ENCODE measurements around the gene SVOPL. TPM values are rescaled to one million over a fixed set of nuclear protein-coding genes. Genes with fewer than 3 reads are reported as not detected.
A peak's percentile ranks its signal among the peaks of the same experiment; 100 is the strongest.

The SVOPL gene
- total RNA-seq, 1 donor from 2014 or later: not detected

DNA sequence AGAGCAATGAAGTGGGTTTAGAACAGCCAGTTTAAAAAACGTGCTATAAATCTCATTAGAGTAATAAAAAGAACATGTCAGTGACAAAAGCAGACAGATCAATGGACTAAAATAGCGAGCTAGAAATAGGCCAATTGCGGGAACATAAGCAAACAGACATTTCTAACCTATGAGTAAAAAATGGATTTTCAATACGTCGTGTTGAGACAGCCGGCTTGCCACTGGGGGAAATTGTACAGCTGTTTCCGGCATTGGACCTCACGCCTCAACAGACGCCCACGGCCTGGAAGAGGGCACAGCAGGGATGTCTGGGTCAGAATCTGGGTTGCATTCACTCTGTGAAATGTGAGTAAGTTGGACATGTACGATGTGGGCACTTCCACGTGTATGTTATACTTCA lies 92.9 kb downstream of the SVOPL start:
- peak; percentile 5 to 58 for DNase-seq (ENCODE audit: low read depth in 2 of 2)

GRCh38 chr7:138607216-138608126 lies 93.7 kb downstream of the SVOPL start:
- DNase-seq (ENCODE audit: low read depth in 2 of 2): no peak

GRCh38 chr7:138606236-138606635 lies 94.9 kb downstream of the SVOPL start:
- no peak for DNase-seq (ENCODE audit: low read depth in 2 of 2)

DNA sequence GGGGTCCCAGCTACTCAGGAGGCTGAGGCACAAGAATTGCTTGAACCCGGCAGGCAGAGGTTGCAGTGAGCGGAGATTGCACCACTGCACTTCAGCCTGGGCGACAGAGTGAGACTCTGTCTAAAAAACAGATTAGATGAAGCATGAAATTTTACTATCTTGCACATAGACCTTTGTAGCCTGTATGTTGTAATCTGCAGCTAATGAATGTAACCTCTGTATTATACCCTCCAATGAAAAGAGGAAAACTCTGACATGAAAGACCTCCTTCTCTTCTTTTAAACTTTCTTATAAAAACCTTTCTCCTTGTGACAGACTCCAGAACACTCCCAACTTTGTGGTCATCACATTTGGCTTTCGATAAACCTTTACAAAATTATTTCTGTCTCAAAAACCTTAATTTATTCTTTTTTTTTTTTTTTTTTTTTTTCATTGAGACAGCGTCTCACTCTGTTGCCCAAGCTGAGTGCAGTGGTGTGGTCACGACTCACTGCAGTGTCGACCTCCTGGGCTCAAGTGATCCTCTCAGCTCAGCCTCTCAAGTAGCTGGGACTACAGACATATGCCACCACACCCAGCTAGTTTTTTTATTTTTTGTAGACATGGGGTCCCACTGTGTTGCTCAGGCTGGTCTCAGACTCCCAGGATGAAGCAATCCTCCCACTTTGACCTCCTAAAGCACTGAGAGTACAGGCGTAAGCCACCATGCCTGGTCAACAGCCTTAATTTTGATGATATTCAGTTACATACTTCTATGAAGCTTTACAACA lies 97.4 kb downstream of the SVOPL start:
- no peak for DNase-seq (ENCODE audit: low read depth in 2 of 2)

DNA sequence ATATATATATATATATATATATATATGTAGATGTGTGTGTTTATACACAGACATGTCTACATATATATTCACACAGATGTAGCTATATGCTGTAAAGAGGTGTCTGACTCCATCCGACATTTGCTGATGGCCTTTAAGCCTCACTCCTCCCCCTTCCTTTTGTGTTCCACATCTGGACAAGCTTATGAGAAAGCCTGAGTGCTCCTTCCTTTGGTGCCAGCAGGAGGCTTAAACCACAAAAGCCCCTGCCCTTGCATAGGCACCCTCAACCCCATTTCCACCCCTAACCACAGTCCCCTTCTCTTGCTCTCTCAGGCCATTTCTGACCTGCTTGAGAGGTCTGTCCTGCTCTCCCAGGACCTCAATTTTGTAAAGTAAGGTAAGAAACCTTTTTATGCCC lies 98.7 kb downstream of the SVOPL start:
- no peak for DNase-seq (ENCODE audit: low read depth in 2 of 2)

- DNase-seq (ENCODE audit: low read depth in 2 of 2): no peak
Observed at GRCh38 chr7:138595454-138595853, 105.7 kb downstream of the SVOPL start.

DNA sequence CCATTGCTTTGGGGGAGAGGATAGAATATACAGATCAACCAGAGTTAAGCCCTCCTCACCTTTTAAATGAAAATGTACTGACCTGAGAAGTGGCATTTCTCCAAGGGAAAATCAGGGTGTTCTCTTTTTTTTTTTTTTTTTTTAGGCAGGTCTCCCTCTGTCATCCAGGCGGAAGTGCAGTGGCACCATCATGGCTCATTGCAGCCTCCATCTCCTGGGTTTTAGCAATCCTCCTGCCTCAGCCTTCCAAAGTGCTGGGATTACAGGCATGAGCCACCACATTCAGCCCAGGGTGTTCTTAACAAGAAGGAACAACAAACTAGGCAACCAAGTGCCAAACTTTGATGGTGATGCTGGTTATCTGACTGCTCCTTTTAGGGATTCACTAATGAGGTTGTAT lies 111.0 kb downstream of the SVOPL start:
- DNase-seq (ENCODE audit: low read depth in 2 of 2): no peak

DNA sequence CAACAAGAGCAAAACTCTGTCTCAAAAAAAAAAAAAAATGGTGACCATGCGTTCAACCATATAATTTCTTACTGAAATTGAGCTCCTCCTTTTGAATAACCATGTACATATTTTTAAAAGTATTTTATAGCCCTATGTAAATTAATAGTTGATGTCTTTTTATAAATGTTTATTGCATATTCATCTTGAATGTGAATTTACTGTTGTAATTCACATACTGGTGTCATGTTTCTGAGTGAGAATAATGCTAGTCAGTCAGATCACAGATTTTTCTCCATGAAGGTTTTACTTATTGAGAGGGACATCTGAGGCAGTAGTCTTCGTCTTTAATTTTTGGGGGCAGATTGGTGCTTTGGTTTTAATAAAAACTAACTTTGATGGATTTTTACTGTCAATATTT lies 112.2 kb downstream of the SVOPL start:
- no peak for DNase-seq (ENCODE audit: low read depth in 2 of 2)

DNA sequence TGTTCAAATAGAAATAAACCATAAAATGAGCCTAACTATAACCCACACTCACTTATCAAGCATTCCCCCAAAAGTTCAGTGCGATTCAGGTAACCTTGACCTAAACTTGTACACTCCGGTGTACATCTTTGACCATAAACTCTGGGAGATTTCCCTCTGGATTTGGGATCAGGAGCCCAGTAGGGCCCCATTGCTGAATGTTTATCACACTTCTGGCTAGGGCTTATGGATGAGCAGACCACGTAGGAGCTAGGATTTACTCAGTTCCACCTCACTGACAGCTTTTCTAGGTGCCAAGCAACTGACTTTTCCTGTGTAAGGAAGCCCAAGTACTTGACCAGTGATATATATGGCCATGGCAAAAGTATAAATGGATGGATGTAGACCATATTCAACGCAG lies 113.7 kb downstream of the SVOPL start:
- DNase-seq (ENCODE audit: low read depth in 2 of 2): no peak

DNA sequence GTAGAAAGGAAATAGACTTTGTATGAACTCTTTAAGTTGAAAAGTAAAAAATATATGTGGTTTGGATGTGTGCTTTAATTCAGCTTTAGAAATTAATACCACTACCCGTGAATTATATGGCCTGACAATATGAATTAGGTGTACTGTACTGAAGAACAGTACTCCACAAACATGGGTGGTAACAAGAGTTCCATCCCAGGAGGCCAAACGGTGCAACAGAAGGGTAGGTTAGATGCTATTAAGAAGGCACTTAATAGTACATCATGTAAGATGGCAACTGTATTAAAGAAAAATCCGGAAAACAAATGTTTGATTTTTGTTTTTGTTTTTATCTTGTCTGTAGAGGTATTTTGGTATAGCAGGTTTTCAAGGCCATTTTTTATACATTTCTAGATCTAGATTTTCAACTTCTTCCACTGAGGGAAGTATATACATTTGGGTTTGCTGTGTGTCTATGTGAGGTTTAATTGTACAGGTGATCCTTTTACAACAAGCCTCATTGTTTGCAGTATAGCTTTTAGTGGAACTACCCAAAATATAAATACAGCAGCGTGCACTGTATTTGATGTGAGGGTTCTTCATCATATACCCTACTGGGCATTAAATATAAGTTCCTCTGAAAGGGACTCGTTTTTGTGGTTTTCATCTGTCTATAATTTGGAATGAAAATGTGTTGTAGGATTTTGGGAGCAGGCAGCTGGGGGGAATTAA lies 115.7 kb downstream of the SVOPL start:
- no peak for DNase-seq (ENCODE audit: low read depth in 2 of 2)

DNA sequence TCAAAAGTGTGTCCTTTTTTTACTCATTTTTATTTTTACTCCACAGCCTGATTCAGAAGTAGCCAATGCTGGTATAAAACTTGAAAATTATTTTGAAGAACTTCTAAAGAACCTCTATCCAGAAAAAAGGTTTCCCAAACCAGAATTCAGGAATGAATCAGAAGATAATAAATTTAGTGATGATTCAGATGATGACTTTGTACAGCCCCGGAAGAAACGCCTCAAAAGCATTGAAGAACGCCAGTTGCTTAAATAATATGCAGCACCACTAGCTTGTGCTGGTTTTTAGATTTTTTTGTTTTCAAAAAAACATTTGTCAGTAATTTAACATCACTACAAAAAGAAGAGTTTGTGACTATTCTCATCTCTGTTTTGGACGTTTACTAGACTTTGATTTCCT lies 116.5 kb downstream of the SVOPL start:
- DNase-seq (ENCODE audit: low read depth in 2 of 2): no peak

- no peak for DNase-seq (ENCODE audit: low read depth in 2 of 2)
Observed at GRCh38 chr7:138584283-138584682, 116.9 kb downstream of the SVOPL start.

- no peak for DNase-seq (ENCODE audit: low read depth in 2 of 2)
Observed at GRCh38 chr7:138581065-138581464, 120.1 kb downstream of the SVOPL start.

- no peak for DNase-seq (ENCODE audit: low read depth in 2 of 2)
Observed at GRCh38 chr7:138579671-138580070, 121.5 kb downstream of the SVOPL start.

- no peak for DNase-seq (ENCODE audit: low read depth in 2 of 2)
Observed at GRCh38 chr7:138579136-138579535, 122.0 kb downstream of the SVOPL start.

DNA sequence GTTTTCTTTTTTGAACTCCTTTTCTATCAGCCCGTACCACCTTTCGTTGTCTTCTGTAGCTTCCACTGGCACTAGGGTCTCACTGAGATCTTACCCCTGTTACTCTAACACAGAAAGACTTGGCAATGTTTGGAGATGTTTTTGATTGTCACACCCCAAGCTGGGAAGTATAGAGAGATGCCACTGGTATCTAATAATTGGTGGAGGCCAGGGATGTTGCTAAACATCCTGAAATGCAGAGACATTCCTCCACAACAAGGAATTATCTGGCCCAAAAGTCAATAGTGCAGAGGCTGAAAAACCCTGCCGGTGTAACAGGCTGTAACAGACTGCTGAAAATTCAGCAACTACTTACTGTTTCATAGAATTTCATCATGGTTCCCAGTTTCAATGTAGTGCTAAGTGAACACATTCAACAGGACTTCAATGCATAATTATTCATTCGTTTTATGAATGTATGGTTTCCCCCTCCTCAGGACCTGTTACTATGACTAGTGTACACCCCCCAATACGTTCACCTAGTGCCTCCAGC lies 125.2 kb downstream of the SVOPL start:
- no peak for DNase-seq (ENCODE audit: low read depth in 2 of 2)

DNA sequence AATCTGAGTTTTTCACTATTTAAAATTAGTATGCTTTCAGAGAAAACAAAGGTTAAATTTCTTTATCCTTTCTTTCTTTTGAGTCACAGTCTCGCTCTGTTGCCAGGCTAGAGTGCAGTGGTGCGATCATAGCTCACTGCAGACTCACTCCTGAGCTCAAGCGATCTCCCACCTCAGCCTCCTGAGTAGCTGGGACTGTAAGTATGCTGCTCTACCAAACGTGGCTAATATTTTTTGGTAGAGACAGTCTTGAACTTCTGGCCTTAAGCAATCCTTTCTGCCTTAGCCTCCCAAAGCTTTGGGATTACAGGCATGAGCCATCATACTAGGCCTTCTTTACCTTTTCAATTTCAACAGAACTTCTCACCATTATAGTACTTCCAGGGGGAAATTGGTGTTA lies 127.4 kb downstream of the SVOPL start:
- DNase-seq (ENCODE audit: low read depth in 2 of 2): no peak

DNA sequence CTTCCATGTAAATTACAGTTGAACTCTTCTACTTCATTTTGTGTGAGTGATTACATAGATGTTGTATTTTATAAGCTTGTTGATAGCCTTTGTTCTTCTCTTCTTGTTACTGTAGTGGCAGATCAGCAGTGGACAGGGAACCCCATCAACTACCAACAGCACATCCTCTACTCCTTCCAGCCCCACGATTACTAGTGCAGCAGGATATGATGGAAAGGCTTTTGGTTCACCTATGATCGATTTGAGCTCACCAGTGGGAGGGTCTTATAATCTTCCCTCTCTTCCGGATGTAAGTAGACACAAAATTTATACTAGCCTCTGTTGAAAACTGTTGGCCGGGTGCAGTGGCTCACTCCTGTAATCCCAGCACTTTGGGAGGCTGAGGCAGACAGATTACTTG lies 130.4 kb downstream of the SVOPL start:
- no peak for DNase-seq (ENCODE audit: low read depth in 2 of 2)

DNA sequence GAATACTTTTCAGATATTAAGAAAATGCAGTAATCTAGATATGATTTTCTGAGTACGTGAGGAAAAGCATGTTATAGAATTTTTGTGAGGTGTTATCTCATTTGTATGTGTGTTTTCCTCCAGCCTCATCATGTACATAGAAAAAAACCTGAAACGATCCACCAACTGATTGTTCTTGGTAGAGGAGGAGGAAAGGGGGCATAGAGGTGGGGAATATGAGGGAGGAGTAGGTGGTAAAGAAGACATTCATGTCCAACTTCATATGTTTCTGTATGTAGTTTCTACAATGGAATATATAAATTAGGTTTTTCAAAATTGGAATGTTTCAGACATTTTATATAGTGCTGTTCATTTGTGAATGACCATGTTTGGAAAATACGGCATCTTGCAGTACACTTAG lies 131.7 kb downstream of the SVOPL start:
- DNase-seq (ENCODE audit: low read depth in 2 of 2): no peak

DNA sequence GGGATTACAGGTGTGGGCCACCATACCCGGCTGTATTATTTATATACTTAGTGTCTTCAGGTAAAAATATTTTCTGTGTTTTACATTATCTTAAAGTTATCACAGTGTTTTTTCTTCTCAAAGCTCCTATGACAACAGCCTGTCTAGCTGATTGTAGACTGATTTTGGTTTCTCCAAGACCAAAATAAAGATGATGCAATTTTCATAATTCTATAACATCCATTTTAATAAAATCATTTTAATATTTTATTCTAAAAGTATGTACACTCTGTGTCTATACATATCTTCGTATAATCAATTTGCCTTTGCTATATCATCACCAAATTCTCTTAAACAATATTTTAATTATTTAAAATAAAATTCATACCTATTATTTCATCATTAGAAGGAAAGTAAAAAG lies 132.5 kb downstream of the SVOPL start:
- DNase-seq (ENCODE audit: low read depth in 2 of 2): no peak

- DNase-seq (ENCODE audit: low read depth in 2 of 2): peak; percentile 15 to 29
Observed at GRCh38 chr7:138565451-138566114, 135.6 kb downstream of the SVOPL start.

Measured in dermis microvascular lymphatic vessel endothelial cell (primary cell).